MM.1S (cell line): ENCODE measurements around the gene SGMS1.
A peak's percentile ranks its signal among the peaks of the same experiment; 100 is the strongest.

Experiments
- DNase-seq: peaks from one replicate; pipeline ENCODE4 v3.0.0-alpha.2; 2015
- H2AFZ ChIP-seq: fragments of 300-600 bp; sonication (generic); 2 replicates; pipeline ENCODE4 v1.6.0; 2016; ENCODE audit warnings: antibody characterized with exemption, low read length
- H3F3A ChIP-seq: fragments of 300-600 bp; sonication (generic); 2 replicates; pipeline ENCODE4 v1.6.1; 2016; ENCODE audit warnings: mild to moderate bottlenecking, antibody characterized with exemption, low read length, moderate library complexity, mixed read lengths; ENCODE audit not compliant: insufficient read depth
- H3K27ac ChIP-seq: fragments of 300-600 bp; sonication (generic); 2 replicates; pipeline ENCODE4 v1.5.1; 2016; ENCODE audit warnings: mild to moderate bottlenecking, low read length
- H3K27me3 ChIP-seq: fragments of 300-600 bp; sonication (generic); replicated peaks from 2 replicates; pipeline ENCODE4 v1.6.0; 2016; ENCODE audit warnings: low read length; ENCODE audit not compliant: insufficient read depth
- H3K36me3 ChIP-seq: fragments of 300-600 bp; sonication (generic); replicated peaks from 2 replicates; pipeline ENCODE4 v1.6.1; 2016; ENCODE audit warnings: mild to moderate bottlenecking, low read length, mixed read lengths; ENCODE audit not compliant: insufficient read depth
- H3K4me1 ChIP-seq: fragments of 300-600 bp; sonication (generic); 2 replicates; pipeline ENCODE4 v1.6.1; 2016; ENCODE audit warnings: low read length, mixed read lengths
- H3K4me2 ChIP-seq: fragments of 300-600 bp; sonication (generic); 2 replicates; pipeline ENCODE4 v1.6.0; 2016; ENCODE audit warnings: low read depth, low read length
- H3K4me3 ChIP-seq: fragments of 300-600 bp; sonication (generic); 2 replicates; pipeline ENCODE4 v1.5.1; 2016; ENCODE audit warnings: low read length, mixed read lengths
- H3K79me2 ChIP-seq: fragments of 300-600 bp; sonication (generic); 2 replicates; pipeline ENCODE4 v1.6.1; 2016; ENCODE audit warnings: mixed run types, low read length, mixed read lengths
- H3K9ac ChIP-seq: fragments of 300-600 bp; sonication (generic); 2 replicates; pipeline ENCODE4 v1.6.1; 2016; ENCODE audit warnings: low read length, mixed read lengths
- H3K9me2 ChIP-seq: fragments of 300-600 bp; sonication (generic); replicated peaks from 2 replicates; pipeline ENCODE4 v1.6.1; 2016; ENCODE audit warnings: mild to moderate bottlenecking, low read length, mixed read lengths; ENCODE audit not compliant: insufficient read depth
- H3K9me3 ChIP-seq: fragments of 300-600 bp; sonication (generic); replicated peaks from 2 replicates; pipeline ENCODE4 v1.6.1; 2016; ENCODE audit warnings: mild to moderate bottlenecking, low read length, mixed read lengths; ENCODE audit not compliant: insufficient read depth
- H4K20me1 ChIP-seq: fragments of 300-600 bp; sonication (generic); 2 replicates; pipeline ENCODE4 v1.6.1; 2016; ENCODE audit warnings: mild to moderate bottlenecking, low read length, moderate library complexity, mixed read lengths; ENCODE audit not compliant: insufficient read depth
- EZH2 ChIP-seq: fragments of 300-600 bp; sonication (generic); optimal IDR thresholded peaks from 2 replicates; pipeline ENCODE3; 2017; ENCODE audit warnings: low read depth, mild to moderate bottlenecking, antibody characterized with exemption, low read length, mixed read lengths
- EZH2phosphoT487 ChIP-seq: fragments of 300-600 bp; sonication (generic); IDR thresholded peaks from 2 replicates; pipeline ENCODE4 v1.6.1; 2018; ENCODE audit warnings: antibody characterized with exemption, low read length
- TF ChIP-seq, protein P1 (sequence below): fragments of 300-600 bp; sonication (generic); IDR thresholded peaks from 2 replicates; pipeline ENCODE4 v1.5.1; 2016; ENCODE audit warnings: antibody characterized with exemption, low read length, mixed read lengths

SGMS1 gene

DNA sequence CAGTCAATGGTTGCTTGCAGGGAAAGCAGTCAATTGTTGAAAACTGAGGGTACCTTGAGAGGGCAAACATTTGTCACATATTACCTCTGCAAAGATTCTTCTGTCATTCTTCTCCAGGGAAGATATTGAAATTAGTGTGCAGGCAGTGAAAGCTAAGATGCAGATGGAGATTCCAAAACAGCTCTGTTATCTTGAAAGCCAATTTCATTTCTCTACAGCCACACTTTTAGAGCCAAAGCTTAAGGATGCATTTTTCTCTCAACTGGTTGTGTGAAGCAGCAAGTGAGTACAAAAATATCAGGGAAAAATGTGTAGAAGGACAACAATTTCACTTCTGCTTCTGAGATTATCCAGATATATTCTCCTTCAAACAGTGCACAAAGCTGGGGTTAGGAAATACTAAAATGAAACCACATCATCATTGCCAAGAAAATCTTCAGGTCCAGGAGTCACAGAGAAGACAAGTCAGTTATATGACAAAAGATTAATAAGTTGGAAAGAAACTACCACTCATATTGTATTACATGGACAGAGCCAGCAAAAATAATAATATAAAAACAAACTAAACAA is 16.3 kb downstream of the SGMS1 start:
- H3F3A ChIP-seq: peaks cover 31% of the 10 kb centered on the region
- TF ChIP-seq EZH2phosphoT487: no peak
- TF ChIP-seq EZH2: no peak
- TF ChIP-seq, protein P1, sequence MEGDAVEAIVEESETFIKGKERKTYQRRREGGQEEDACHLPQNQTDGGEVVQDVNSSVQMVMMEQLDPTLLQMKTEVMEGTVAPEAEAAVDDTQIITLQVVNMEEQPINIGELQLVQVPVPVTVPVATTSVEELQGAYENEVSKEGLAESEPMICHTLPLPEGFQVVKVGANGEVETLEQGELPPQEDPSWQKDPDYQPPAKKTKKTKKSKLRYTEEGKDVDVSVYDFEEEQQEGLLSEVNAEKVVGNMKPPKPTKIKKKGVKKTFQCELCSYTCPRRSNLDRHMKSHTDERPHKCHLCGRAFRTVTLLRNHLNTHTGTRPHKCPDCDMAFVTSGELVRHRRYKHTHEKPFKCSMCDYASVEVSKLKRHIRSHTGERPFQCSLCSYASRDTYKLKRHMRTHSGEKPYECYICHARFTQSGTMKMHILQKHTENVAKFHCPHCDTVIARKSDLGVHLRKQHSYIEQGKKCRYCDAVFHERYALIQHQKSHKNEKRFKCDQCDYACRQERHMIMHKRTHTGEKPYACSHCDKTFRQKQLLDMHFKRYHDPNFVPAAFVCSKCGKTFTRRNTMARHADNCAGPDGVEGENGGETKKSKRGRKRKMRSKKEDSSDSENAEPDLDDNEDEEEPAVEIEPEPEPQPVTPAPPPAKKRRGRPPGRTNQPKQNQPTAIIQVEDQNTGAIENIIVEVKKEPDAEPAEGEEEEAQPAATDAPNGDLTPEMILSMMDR: no peak
- H4K20me1 ChIP-seq: no peaks in the 10 kb centered on the region
- H3K9me3 ChIP-seq: no peaks in the 10 kb centered on the region
- no peak for DNase-seq
- H2AFZ ChIP-seq: no peak overlapping the region
- H3K9me2 ChIP-seq: no peaks in the 10 kb centered on the region
- H3K4me3 ChIP-seq: no peak overlapping the region
- H3K27ac ChIP-seq: no peak overlapping the region
- peaks cover 28% of the 10 kb centered on the region for H3K4me1 ChIP-seq
- no peaks in the 10 kb centered on the region for H3K27me3 ChIP-seq
- no peak overlapping the region for H3K4me2 ChIP-seq
- H3K36me3 ChIP-seq: no peaks in the 10 kb centered on the region
- H3K79me2 ChIP-seq: peaks cover 89% of the 10 kb centered on the region
- no peak overlapping the region for H3K9ac ChIP-seq

DNA sequence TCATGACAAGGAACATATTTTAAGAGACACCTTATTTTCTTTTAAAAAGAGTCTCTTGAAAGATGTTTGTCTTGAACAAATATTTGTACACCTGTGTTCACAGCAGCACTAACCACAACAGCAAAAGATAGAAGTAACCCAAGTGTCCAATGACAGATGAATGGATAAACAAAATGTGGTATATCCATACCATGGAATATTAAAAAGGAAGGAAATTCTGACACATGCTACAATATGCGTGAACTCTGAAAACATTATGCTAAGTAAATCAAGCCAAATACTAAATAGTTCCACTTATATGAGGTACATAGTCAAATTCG is 17.8 kb downstream of the SGMS1 start:
- H3K9ac ChIP-seq: no peak overlapping the region
- H2AFZ ChIP-seq: no peak overlapping the region
- 0 out of 2 replicates have a peak overlapping the region, but pooled peaks have one; percentile 2 for H3K4me2 ChIP-seq
- no peak overlapping the region for H3K4me3 ChIP-seq
- peaks cover 89% of the 10 kb centered on the region for H3K79me2 ChIP-seq
- H3K27ac ChIP-seq: peak overlapping the region; percentile 62; the same call in 1 of the 2 replicates
- no peaks in the 10 kb centered on the region for H3K36me3 ChIP-seq
- H3F3A ChIP-seq: peaks cover 31% of the 10 kb centered on the region
- H3K27me3 ChIP-seq: no peaks in the 10 kb centered on the region
- no peaks in the 10 kb centered on the region for H4K20me1 ChIP-seq
- H3K4me1 ChIP-seq: peaks cover 28% of the 10 kb centered on the region
- H3K9me2 ChIP-seq: no peaks in the 10 kb centered on the region
- H3K9me3 ChIP-seq: no peaks in the 10 kb centered on the region
- TF ChIP-seq EZH2phosphoT487 (no peak), EZH2 (no peak)
- TF ChIP-seq, protein P1: no peak
- DNase-seq: no peak

DNA sequence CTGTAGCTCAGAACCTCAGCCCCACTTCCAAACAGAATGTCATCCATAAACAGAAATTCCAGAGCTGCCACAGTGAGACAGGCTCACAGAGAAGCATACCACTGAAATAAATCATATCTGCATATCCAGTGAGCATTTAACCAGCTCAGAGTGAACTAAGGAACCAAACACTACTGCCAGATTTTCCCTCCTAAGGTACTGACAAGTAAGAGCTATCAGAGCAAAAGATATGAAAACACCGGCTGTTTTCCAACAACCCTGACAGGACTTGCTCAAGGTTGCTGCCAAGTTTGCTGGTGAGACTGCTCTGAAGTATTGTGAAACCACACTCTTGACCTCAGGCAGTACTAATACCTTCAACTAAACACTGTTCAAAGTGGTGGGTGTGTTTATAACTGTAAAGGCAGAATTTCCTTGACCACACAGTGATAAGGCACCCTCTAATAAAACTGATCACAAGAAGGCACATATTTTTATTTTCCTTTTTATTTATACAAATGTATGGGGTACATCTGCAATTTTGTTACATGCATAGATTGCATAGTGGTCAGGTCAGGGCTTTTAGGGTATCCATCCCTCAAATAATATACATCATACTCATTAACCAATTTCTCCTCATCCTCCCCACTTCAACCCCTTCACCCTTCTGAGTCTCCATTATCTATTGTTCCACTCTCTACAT is 18.3 kb downstream of the SGMS1 start:
- peak overlapping the region; percentile 90 for H3K4me2 ChIP-seq
- H3K4me1 ChIP-seq: peaks cover 28% of the 10 kb centered on the region
- DNase-seq: peak; percentile 87
- H3K36me3 ChIP-seq: no peaks in the 10 kb centered on the region
- H3F3A ChIP-seq: peaks cover 31% of the 10 kb centered on the region
- TF ChIP-seq EZH2phosphoT487: no peak
- TF ChIP-seq EZH2: no peak
- TF ChIP-seq, protein P1: no peak
- H3K9me2 ChIP-seq: no peaks in the 10 kb centered on the region
- H4K20me1 ChIP-seq: no peaks in the 10 kb centered on the region
- peak overlapping the region; percentile 62; the same call in 1 of the 2 replicates for H3K27ac ChIP-seq
- H2AFZ ChIP-seq: no peak overlapping the region
- peaks cover 89% of the 10 kb centered on the region for H3K79me2 ChIP-seq
- peak overlapping the region; percentile 22; the same call in 1 of the 2 replicates for H3K4me3 ChIP-seq
- peak overlapping the region; percentile 14; the same call in 1 of the 2 replicates for H3K9ac ChIP-seq
- H3K27me3 ChIP-seq: no peaks in the 10 kb centered on the region
- H3K9me3 ChIP-seq: no peaks in the 10 kb centered on the region
